Keratinocyte (primary cell): ENCODE measurements around the gene CD4. TPM values are rescaled to one million over a fixed set of nuclear protein-coding genes. Genes with fewer than 3 reads are reported as not detected.

Experiments used
- DNase-seq: peaks from one replicate; pipeline ENCODE4 v3.0.0-alpha.2; 2011; ENCODE audit warnings: low read depth, missing footprints, low spot score
- FAIRE-seq: peaks from 2 replicates; lab custom pipeline; 2011; peaks lifted over from hg19 to GRCh38; lab: Jason Lieb, UNC
- H2AFZ ChIP-seq: 2 replicates; pipeline ENCODE4 v1.6.0; 2012; ENCODE audit warnings: low read length, control low read depth, inconsistent platforms; ENCODE audit not compliant: control insufficient read depth
- H3K27ac ChIP-seq: 2 replicates; pipeline ENCODE4 v1.5.1; 2011; ENCODE audit warnings: low read length; ENCODE audit not compliant: control insufficient read depth, insufficient read depth
- H3K27me3 ChIP-seq: 3 replicates; pipeline ENCODE4 v1.6.0; 2011; ENCODE audit warnings: low read length; ENCODE audit not compliant: control insufficient read depth, insufficient read depth; ENCODE audit errors: extremely low read depth
- H3K36me3 ChIP-seq, 2 experiments: 2 replicates in 1 of 2; 3 replicates in 1 of 2; pipeline ENCODE4 v1.5.1; 2011; ENCODE audit warnings: low read length in 2 of 2, mild to moderate bottlenecking in 1 of 2; ENCODE audit not compliant: control insufficient read depth in 2 of 2, insufficient read depth in 2 of 2; ENCODE audit errors: extremely low read depth in 1 of 2
- H3K4me1 ChIP-seq: 3 replicates; pipeline ENCODE4 v1.5.1; 2011; ENCODE audit warnings: low read length; ENCODE audit not compliant: control insufficient read depth, insufficient read depth; ENCODE audit errors: extremely low read depth
- H3K4me2 ChIP-seq: 3 replicates; pipeline ENCODE4 v1.6.0; 2011; ENCODE audit warnings: low read depth, low read length; ENCODE audit not compliant: control insufficient read depth, insufficient read depth; ENCODE audit errors: extremely low read depth
- H3K4me3 ChIP-seq, 3 experiments: fragments of 200-600 bp in 1 of 3; sonication (generic) in 1 of 3; 2 replicates in 2 of 3; 3 replicates in 1 of 3; pipeline ENCODE4 v1.5.1; 2011 to 2016; ENCODE audit warnings: low read length in 3 of 3, mild to moderate bottlenecking in 3 of 3, control low read depth in 2 of 3, inconsistent platforms in 1 of 3, low read depth in 1 of 3, mixed read lengths in 1 of 3, mixed run types in 1 of 3, moderate library complexity in 1 of 3; ENCODE audit not compliant: control insufficient read depth in 2 of 3, insufficient read depth in 2 of 3; ENCODE audit errors: extremely low read depth in 1 of 3
- H3K79me2 ChIP-seq: 2 replicates; pipeline ENCODE4 v1.6.0; 2012; ENCODE audit warnings: low read length; ENCODE audit not compliant: control insufficient read depth, insufficient read depth
- H3K9ac ChIP-seq: 3 replicates; pipeline ENCODE4 v1.6.0; 2011; ENCODE audit warnings: low read length; ENCODE audit not compliant: control insufficient read depth, insufficient read depth; ENCODE audit errors: extremely low read depth
- H3K9me1 ChIP-seq: 3 replicates; pipeline ENCODE4 v1.6.0; 2011; ENCODE audit warnings: low read length; ENCODE audit not compliant: control insufficient read depth, insufficient read depth; ENCODE audit errors: extremely low read depth
- H3K9me3 ChIP-seq: 2 replicates; pipeline ENCODE4 v1.5.1; 2012; ENCODE audit warnings: low read depth, low read length; ENCODE audit not compliant: control insufficient read depth
- H4K20me1 ChIP-seq: 3 replicates; pipeline ENCODE4 v1.6.0; 2011; ENCODE audit warnings: low read length; ENCODE audit not compliant: control insufficient read depth, insufficient read depth; ENCODE audit errors: extremely low read depth
- CTCF ChIP-seq, 3 experiments: IDR thresholded peaks in 1 of 3; conservative IDR thresholded peaks in 1 of 3; optimal IDR thresholded peaks in 1 of 3; 2 replicates in 2 of 3; 3 replicates in 1 of 3; pipeline versions ENCODE3 to v1.5.1; 2011; ENCODE audit warnings: low read length in 3 of 3, mild to moderate bottlenecking in 3 of 3, moderate library complexity in 2 of 3, control low read depth in 1 of 3, inconsistent platforms in 1 of 3; ENCODE audit not compliant: insufficient read depth in 2 of 3; ENCODE audit errors: extremely low read depth in 1 of 3
- EZH2 ChIP-seq: IDR thresholded peaks from one replicate; pipeline ENCODE4 v1.6.1; 2012; ENCODE audit warnings: inconsistent platforms, mild to moderate bottlenecking, low read length, moderate library complexity
- dilution Hi-C: fragments of 300-500 bp; cut with MboI; formaldehyde crosslinking; loops from one replicate; pipeline ENCODE4 v1.7.0; 2020; ENCODE audit warnings: low sequenced_read_pairs; ENCODE audit not compliant: extremely low pct_ligation_motif_present
- polyA plus RNA-seq, 5 experiments: library from polyadenylated mRNA; depleted of rRNA in 3 of 5; stranded (reverse) in 3 of 5; stranded (forward) in 1 of 5; unstranded in 1 of 5; fragments of >200 nt; gene quantifications; 1 replicate in 1 of 5; 2 replicates in 3 of 5; 3 replicates in 1 of 5; pipeline versions ENCODE4 v1.2.1 to v1.2.3, GENCODE V29; 2011 to 2012; ENCODE audit warnings: missing spikeins in 2 of 5, low read depth in 1 of 5, low replicate concordance in 1 of 5

The CD4 gene
- polyA plus RNA-seq, 1 donor (not counting 4 experiments of a cell fraction or from before 2014, with no cell fraction given): 0.01 TPM

- Histone ChIP-seq H3K4me2 (peak within 1 kb of the TSS; percentile 48), H4K20me1 (no peaks in the 10 kb centered on the region), H3K4me1 (peaks cover 6% of the 10 kb centered on the region), H2AFZ (peak within 1 kb of the TSS; percentile 46), H3K27me3 (peaks cover 66% of the 10 kb centered on the region), H3K4me3 (no peak within 1 kb of the TSS), H3K79me2 (no peaks in the 10 kb centered on the region), H3K36me3 (no peaks in the 10 kb centered on the region), H3K9ac (no peak within 1 kb of the TSS), H3K9me3 (no peaks in the 10 kb centered on the region), H3K9me1 (no peaks in the 10 kb centered on the region), H3K27ac (no peak within 1 kb of the TSS)
- no peak for DNase-seq
- TF ChIP-seq CTCF (optimal IDR thresholded peaks at IDR 0.05 in 1 of 3, IDR thresholded peaks at IDR 0.05 in 1 of 3, conservative IDR thresholded peaks at IDR 0.05 in 1 of 3; ENCODE audit: extremely low read depth in 1 of 3, insufficient read depth in 2 of 3, low read length in 3 of 3): no peak
- TF ChIP-seq EZH2: peak; percentile 76
- dilution Hi-C loops: no loop called here
- FAIRE-seq: no peak
These were observed 32.5 kb downstream of the CD4 start, which contains the start of gene GPR162 for GRCh38 chr12:6821591-6822425. Gene GPR162, plus strand, starts transcription at chr12:6821821. Its CDS starts 2,078 bp downstream, at chr12:6823899.

DNA sequence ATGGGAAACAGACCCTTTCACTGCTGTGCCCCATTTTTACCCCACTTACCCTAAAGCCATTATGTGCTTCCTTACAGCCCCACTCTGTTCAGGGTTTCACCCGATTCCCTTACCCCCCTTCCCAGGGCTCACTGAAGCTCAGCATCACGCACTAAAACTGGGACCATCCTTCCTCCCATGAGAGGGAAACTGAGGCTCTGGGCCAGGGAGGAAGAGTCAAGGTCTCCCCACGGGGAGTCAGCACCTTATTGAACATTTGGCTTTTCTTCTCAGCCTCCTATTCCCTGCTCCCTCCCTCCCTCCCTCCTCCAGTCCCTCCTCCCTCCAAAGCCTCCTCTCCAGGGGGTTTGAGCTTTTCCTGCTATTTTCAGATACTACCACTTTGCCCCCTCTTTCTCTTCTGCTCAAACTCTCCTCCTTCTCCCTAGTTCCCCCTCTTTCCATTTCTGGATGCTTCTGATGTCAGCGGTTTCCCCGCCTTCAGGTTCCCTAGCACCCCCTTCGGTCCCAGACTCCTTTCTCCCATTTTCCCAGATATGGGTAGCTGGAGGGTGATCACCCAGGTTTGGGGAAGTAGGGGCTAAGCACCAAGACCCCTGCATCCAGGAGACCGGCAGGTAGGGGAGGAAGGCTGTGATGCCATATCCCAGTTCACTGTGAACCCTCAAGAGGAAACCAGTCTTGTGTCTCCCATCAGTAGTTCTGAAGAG is 33.3 kb downstream of the CD4 start:
- Histone ChIP-seq H3K27ac (no peak overlapping the region), H2AFZ (no peak overlapping the region)
- no peak for TF ChIP-seq EZH2
- TF ChIP-seq CTCF (optimal IDR thresholded peaks at IDR 0.05 in 1 of 3, IDR thresholded peaks at IDR 0.05 in 1 of 3, conservative IDR thresholded peaks at IDR 0.05 in 1 of 3; ENCODE audit: extremely low read depth in 1 of 3, insufficient read depth in 2 of 3, low read length in 3 of 3): no peak

More for the DNA sequence above, 33.3 kb downstream of the CD4 start:
- no peak overlapping the region for H3K4me2 ChIP-seq
- dilution Hi-C loops: no loop called here
- DNase-seq (no peak), FAIRE-seq (no peak)
- no peaks in the 10 kb centered on the region for H3K36me3 ChIP-seq
- H3K9me3 ChIP-seq: no peaks in the 10 kb centered on the region
- H3K4me3 ChIP-seq: no peak overlapping the region
- H3K4me1 ChIP-seq: peaks cover 11% of the 10 kb centered on the region
- H3K79me2 ChIP-seq: no peaks in the 10 kb centered on the region
- peaks cover 66% of the 10 kb centered on the region for H3K27me3 ChIP-seq
- H3K9ac ChIP-seq: no peak overlapping the region
- H3K9me1 ChIP-seq: no peaks in the 10 kb centered on the region
- H4K20me1 ChIP-seq: no peaks in the 10 kb centered on the region
